Skeletal muscle cell (primary cell): ENCODE data around the gene GNG13.
"Not testable (repeated sequence)": the region's sequence is repeated elsewhere in the genome, so short reads cannot be mapped to it uniquely, and the experiment has no call there.

Source experiments
- DNase-seq: peaks from one replicate; pipeline ENCODE4 v3.0.0-alpha.2; 2010; ENCODE audit warnings: low read depth
- H3K4me3 ChIP-seq: 2 replicates; pipeline ENCODE4 v1.5.1; 2011; ENCODE audit warnings: low read depth, mild to moderate bottlenecking, control low read depth, low read length, moderate library complexity

Gene GNG13

DNA sequence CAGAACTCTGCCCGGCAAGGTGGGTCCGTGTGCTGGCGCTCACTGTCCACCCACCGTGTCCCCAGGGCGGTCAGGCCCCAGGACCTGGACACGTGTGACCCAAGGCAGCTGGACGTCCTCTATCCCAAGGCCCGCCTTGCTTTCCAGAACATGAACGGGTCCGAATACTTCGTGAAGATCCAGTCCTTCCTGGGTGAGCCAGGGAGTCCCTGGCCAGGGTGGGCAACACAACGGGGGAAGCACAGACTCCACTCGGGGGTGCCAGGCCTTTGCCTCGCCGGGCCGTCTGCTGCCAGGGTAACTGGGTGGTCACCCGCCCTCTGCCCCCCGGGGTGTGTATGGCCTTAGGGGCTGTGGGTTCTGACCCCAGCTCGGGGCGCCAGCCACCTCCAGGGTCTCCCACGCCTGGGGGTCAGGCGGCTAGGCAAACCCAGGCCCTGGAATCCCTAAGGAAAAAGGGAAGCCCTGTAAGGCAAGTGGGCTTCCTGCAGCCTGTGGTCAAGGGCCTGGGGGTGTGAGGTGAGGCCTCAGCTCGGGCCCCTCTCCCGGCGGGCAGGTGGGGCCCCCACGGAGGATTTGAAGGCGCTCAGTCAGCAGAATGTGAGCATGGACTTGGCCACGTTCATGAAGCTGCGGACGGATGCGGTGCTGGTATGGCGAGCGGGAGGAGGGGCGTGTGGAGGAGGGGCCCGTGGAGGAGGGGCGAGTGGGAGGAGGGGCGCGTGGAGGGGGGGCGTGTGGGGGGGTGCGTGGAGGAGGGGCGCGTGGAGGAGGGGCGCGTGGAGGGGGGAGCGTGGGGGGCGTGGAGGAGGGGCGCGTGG is 33.5 kb downstream of the GNG13 start:
- no peak for DNase-seq
- no peak overlapping the region for H3K4me3 ChIP-seq

- DNase-seq: no peak
Observed at GRCh38 chr16:766008-766819, 34.3 kb downstream of the GNG13 start.

GRCh38 chr16:765488-765865 is 35.1 kb downstream of the GNG13 start:
- no peak for DNase-seq
- H3K4me3 ChIP-seq: no peak overlapping the region

More at GRCh38 chr16:766008-766819, 34.3 kb downstream of the GNG13 start:
- H3K4me3 ChIP-seq: no peak overlapping the region

GRCh38 chr16:764848-765487 is 35.6 kb downstream of the GNG13 start:
- no peak overlapping the region for H3K4me3 ChIP-seq
- DNase-seq: no peak

DNA sequence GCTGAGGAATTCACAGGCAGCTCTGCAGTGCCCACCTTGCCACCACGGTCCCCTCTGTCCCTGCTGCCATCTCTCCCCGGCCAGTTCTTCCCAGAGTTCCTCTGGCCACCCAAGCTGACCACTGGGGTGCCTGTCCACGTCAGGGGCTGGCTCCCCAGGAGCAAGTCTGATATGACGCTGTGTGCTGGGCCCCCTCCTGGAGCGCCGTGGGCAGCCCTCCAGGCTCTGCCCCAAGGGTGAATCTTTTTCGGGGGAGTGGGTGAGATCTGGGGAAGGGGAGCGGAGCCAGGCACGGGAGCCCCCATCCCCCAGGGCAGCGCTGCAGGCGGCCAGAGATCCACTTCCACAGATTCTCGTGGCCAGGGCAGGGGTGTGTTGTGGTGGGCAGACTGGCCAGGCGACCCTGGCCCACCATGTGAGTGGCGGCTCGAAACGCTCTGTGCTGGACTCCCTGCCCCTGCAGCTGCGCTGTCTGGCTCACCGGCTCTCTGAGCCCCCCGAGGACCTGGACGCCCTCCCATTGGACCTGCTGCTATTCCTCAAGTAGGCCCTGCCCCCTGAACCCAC is 36.3 kb downstream of the GNG13 start:
- H3K4me3 ChIP-seq: no peak overlapping the region
- no peak for DNase-seq

DNA sequence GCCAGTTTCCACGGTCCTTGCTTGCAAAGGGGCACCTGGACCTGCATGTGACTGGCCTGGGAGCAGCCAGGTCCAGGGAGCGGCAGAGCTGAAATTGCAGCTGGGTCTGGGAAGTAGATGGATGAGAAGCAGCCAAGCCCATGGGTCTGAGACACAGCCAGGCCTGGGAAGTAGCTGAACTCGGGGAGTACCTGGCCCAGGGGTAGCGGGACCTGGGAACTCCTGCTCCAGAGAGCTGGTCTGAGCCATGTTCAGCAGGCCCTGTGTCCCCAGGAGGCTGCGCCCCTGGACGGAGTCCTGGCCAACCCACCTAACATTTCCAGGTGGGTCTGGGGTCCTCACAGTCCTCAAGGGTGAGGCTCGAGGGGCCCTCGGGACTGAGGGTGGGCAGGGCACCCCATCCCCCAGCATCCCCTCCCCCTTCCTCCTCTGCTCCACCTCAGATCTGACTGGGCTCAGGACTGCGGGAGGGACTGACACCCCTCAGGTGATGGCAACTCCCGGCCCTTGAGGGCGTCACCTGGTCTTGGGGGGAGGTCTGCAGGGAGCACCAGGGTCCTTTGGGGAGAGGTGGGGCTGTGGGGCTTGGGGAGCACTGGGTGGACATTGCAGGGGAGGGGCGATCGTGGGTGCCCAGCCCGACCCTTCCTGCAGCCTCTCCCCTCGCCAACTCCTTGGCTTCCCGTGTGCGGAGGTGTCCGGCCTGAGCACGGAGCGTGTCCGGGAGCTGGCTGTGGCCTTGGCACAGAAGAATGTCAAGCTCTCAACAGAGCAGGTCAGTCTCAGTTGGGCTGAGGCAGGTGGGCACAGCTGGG is 37.0 kb downstream of the GNG13 start:
- DNase-seq: no peak
- no peak overlapping the region for H3K4me3 ChIP-seq

GRCh38 chr16:762595-763268 is 37.8 kb downstream of the GNG13 start:
- DNase-seq: no peak
- H3K4me3 ChIP-seq: no peak overlapping the region

DNA sequence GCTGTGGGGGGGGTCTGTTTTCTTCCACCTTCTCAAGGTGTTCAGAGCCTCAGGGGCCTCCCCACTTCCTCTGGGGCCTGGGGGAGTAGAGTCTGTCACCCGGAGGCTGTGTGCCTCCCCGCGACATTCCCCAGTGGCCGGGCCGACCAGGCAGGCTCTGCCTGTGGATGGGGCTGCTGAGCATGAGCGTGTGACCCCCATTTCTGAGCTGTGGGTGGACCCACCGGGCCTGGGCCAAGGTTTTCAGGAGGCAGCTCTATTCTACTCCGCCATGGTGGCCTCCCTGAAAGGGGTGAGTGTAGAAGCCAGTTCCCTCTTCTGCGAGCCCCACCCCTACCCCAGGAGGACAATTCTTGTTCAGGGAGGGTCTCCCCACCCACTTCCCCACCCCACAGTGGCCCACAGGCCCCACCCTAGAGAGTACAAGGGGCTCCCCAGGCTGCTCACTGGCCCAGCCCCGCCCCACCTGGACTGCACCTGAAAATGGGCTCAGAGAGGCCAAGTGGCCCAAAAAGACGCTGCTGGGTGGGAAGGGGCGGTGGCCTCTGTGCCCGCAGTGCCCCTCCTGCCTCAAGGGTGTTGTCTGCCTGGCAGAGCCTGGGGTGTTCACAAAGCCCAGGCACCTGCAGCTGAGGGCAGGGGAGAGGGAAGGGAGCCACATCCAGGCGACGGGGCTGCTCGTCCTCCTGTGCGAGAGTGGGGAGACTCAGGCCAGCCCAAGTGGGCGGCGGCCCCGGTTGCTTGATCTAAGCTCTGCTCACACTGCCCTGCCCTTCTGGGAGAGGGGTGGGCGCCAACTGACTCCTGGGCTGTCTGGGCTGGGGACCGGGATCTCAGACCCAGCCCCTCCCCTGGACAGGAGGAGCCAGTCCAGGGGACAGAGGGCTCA is 38.7 kb downstream of the GNG13 start:
- DNase-seq: no peak
- no peak overlapping the region for H3K4me3 ChIP-seq

- DNase-seq: no peak
- H3K4me3 ChIP-seq: no peak within 1 kb of the TSS
Observed at GRCh38 chr16:760545-761343, 39.8 kb downstream of the GNG13 start, which contains the start of gene MSLN. TSS of gene MSLN (plus strand) at chr16:760734. CDS start at chr16:762681, 1,947 bp downstream.

GRCh38 chr16:760065-760464 is 40.5 kb downstream of the GNG13 start:
- DNase-seq: no peak
- H3K4me3 ChIP-seq: no peak overlapping the region

DNA sequence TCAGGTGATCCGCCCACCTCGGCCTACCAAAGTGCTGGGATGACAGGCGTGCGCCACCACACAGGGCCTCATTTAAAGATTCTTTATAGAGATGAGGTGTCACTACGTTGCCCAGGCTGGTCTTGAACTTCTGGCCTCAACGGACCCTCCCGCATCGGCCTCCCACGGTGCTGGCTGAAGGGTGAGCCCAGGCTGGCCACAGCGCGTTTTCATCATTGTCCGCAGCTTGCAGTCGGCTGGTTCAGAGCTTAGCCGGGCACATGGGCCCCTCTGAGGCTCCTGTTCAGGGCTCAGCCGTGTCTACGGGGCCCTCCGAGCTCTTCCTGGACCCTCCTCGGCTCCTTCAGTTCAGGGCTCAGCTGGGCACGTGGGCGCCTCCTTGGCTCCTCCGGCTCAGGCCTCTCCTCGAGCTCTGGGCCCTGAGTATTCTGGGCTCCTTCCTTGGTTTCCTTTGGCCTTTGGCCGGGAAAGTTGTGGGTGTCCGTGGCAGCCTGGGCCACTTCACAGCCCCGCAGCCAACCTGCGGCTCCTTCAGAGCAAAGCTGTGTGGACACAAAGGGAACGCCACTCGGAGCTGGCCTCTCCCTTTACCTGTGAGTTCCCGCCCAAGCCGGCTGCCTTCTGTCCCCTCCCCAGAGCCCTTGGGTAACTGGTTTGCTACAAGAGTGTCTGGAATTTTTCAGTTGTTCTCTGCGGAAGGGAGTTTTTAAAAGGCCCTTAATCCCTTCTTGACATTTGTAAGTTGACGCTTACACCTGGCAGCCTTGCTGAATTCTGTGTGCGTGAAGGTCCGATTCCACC is 41.2 kb downstream of the GNG13 start:
- H3K4me3 ChIP-seq: no peak overlapping the region
- no peak for DNase-seq

DNA sequence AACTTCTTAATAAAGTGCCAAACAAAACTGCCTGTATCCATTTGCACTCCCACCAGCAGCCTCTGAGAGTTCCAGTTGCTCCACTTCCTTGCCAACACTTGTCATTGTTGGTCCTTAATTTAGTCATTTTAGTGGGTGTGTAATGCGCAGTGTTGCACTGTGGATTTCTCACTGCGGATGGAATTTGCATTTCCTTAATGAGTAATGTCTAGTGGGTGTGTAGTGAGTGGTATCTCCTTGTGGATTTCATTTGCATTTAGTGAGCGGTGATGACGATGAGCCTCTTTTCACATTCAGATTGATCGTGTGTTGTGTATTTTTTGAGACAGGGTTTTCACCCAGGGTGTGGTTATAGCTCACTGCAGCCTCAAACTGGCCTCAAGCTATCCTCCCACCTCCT is 44.1 kb downstream of the GNG13 start:
- H3K4me3 ChIP-seq: no peak overlapping the region
- DNase-seq: no peak

DNA sequence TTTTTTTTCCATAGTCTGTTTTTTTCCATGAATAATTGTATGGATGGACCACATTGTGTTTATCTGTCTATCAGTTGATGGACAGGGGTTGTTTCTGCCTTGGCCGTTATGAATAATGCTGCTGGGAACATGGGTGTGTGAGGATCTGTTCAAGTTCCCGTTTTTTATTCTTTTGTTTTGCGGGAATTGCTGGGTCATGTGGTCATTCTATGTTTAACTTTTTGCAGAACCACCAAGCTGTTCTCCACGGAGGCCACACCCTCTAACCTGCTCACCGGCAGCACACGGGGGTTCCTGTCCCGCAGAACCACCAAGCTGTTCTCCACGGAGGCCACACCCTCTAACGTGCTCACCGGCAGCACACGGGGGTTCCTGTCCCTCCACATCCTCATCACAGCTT is 45.9 kb downstream of the GNG13 start:
- no peak for DNase-seq
- H3K4me3 ChIP-seq: no peak overlapping the region

DNA sequence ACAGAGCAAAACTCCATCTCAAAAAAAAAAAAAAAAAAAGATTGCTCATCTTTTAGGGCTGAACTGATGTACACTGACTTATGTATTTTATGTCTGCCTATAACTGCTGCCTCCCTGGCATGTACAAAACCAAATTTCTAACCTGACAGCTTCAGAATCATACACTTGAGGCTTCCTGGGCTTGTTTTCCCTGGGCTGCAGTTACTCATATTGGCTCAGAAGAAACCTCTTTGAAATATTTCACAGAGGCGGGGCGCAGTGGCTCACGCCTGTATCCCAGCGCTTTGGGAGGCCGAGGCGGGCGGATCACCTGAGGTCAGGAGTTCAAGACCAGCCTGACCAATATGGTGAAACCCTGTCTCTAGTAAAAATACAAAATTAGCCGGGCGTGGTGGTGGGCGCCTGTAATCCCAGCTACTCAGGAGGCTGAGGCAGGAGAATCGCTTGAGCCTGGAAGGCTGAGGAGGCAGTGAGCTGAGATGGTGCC is 46.4 kb downstream of the GNG13 start:
- not testable (repeated sequence) for DNase-seq, H3K4me3 ChIP-seq

DNA sequence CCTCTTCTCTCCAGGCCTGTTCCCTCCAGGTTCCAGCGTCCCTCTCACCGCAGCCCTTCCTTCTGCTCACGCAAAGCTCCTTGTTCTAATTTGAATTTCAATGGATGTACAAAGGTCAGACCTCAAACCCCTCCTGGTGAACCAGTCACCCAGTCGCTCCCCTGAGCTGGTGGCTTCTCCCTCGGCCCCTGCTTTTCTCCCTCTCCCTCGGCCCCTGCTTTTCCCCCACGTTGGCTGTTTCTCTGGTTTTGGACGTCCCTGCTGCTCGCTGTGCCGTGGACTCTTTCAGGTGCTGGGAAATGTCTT is 48.6 kb downstream of the GNG13 start:
- no peak overlapping the region for H3K4me3 ChIP-seq

More for the DNA sequence above, 48.6 kb downstream of the GNG13 start:
- no peak for DNase-seq
